NCI-H128 (cell line): ENCODE measurements around the gene SUSD4.

Source experiments
- DNase-seq: peaks from one replicate; lab custom pipeline; 2025; ENCODE audit not compliant: unreplicated experiment; lab: John Stamatoyannopoulos, UW

The SUSD4 gene

DNA sequence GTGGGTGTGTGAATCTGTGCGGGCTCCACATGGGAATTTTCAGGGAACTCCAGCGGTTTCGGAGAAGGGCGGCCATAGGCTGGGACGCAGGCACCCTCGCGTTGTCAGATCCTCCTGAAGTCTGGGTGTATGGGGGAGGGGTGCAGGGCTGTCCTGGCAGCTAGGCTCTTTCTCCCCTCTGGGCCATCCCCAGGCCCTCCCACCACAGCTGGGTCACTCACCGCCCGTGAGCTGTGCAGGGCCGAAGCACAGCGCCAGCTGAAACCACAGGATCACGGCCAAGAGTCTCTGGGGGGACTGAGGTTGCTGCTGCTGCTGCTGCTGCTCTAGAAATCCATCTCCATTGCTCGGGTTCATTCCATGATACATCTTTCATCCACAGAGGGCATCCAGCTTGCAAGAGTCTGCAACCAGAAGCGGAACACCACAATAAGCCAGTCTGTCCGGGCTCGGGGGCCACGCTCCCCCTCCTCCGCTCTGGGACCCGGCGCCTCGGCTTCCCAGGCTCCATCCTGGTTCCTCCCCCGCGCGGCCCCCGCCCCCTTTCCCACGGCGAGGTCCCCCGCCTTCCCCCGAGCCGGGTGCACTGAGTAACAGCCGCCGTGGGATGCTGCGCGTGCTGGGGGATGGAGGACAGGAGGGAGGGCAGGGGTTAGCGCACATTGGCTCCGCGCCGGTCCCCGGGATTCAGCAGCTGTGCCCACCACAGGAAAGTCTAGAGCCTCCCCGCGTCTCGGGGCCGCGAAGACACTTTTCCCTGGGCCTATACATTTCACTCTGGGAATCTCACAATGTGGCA lies 720 bp downstream of the SUSD4 start:
- DNase-seq: no peak

DNA sequence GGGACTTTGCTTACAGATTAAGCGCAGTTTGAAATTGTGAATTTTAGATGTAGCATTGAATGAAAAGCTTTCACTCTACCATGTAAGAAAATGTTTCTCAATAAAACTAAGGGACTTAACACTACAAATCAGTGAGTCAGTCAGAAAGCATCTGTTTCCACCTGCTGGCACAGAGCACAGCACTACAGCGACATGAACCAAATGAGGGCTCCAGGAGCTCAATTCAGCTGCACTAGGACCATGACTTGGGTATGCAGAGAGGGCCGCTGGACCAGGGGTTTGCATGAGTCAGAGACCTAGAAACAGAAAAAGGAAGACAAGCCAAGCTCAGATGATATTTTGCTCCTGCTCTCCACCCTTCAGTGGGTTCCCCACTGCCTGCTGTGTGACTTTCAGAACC lies 5.2 kb downstream of the SUSD4 start:
- DNase-seq: no peak

DNA sequence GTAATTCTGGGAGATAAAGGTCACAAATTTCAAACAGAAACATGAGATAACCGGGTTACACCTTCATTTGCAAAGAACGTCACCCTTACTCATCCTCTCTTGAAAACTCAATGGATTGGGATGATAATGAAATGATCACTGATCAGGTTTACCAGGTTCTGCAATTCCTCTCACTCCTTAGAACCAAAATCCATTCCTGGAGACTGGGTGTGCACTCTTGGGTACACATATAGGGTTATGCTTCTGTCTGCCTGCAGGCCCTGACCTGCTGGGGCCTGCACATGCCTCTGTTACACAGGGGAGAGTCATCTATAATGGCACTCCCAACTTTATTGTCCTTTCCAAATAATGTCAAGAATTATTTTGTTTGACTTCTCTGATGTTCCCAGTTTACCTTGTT lies 8.3 kb downstream of the SUSD4 start:
- DNase-seq: no peak

DNA sequence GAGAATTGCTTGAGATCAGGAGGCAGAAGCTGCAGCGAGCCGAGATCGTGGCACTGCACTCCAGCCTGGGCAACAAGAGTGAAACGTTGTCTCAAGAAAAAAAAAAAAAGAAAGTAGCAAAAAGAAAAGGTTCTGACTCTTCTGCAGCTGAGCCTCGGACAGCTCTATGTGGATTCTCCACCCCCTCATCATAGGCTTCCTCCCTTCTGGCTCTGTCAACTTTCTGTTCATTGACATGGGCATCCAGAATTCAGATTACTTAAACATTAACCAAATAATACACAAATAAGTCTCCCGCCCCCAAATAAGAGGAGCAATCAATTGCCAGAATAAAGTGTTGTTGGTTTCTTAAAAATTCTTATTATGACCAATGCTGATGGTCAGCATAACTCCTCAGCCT lies 10.0 kb downstream of the SUSD4 start:
- DNase-seq: no peak

DNA sequence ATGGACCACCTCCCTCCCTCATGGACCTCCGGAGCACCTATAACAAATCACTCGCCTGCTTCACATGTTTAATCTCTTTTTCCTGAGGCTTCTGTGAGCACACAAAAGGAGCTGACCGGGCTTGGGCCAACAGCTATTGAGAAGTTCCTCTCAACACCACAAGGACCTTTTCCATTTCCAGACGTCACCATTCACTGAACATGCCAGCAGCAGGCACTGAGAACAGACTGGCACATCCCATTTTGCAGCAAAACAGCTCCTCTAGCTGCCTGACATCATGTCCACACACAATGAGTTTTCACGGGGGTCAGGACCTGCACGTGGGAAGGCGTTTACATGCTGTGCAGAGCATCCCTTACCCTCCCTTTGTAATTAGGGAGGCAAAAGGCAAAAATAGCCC lies 11.0 kb downstream of the SUSD4 start:
- DNase-seq: no peak

DNA sequence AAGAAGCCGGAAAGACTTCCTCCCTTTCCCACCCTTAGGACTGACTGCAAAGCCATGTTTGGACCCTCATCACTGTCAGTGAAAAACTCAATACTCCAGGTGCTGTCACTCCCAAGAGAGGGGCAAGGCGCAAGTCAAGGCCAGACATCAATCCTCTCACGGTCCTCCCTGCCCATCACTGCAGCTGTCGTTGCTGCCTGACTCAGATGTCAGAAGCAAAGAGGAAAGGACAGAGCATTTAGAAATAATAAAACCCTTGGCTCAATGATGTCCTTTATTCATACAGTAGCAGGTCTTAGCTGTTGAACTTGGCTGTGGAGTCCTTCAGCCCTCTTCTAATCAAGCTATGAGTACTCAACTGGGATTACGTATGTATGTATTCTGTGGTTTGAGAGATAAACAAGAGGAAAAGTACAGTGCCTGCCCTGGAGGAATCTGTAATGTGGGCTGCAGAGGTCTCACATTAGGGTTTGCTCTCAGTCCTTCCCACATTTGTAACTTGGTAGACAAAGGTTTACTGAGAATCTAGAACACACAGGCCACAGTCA lies 13.5 kb downstream of the SUSD4 start:
- no peak for DNase-seq

DNA sequence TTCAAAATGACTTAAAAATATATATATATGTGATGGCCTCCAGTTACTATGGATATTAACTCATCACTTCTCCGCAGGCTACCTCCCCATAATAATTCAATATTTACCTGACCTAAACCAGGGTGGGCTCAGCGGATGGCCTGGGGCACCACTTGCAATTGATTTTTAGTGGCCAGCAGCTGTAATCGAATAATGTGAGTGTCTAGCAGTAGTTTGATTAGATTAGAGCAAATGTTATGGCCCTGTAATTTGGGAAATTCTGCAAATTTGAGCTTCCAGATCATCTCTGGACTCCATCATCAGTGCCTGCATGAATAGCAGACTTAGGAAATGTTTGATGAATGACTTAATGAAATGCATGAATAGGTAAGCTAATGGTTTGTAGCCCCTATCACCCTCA lies 14.7 kb downstream of the SUSD4 start:
- DNase-seq: no peak

DNA sequence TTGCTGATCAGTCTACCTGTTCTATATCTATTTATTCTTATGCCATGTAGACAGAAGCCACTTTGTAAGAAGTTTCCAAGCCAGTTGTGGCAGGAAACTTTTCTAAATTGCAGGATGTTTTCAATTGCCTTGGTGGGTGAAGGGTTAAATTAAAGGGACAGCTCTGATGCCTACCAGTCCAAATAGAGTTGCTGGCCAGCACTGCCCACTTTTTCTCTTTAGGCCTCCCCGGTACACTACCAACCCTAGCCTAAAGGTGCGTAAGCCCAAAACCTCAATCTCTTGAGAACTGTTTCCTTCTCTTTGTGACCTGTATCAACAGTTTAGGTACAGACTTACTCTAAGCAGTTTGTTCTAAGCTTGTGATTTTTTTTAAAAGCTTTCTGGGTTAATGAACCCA lies 15.5 kb downstream of the SUSD4 start:
- no peak for DNase-seq

DNA sequence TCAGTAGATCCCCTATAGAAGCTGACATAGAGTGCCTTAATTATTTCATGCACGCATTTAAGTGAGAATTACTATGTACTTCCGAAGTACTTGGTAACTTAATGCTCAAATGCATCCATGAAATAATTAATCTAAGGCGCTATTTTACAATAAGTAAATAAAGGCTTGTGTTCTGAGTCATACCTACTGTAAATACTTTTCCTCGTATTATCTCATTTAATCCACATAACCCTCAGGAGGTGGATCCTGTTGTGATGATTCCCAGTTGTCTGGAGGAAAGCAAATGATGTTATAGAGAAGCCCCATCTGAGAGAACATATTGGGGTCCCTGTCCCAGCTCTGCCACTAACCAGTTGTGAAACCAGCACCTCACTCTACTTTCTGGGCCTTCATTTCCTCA lies 16.4 kb downstream of the SUSD4 start:
- no peak for DNase-seq

DNA sequence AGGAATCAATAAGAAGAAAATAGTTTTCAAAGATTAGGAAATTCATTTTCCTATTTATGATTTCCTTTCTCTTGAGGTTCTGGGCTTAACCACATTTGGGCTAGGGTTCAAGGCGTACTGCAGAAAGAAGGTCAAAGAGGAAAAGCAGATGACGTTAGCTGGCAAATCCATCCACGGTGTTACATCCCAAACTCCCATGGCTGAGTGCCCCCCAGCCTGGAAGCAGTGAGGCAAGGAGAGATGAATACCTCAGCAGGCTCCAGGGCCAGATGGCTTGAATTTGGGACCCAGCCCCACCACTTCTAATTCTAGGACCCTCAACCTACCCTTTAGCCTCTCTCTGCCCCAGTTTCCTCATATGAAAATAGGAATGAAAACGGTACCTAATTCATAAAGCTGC lies 17.7 kb downstream of the SUSD4 start:
- no peak for DNase-seq

DNA sequence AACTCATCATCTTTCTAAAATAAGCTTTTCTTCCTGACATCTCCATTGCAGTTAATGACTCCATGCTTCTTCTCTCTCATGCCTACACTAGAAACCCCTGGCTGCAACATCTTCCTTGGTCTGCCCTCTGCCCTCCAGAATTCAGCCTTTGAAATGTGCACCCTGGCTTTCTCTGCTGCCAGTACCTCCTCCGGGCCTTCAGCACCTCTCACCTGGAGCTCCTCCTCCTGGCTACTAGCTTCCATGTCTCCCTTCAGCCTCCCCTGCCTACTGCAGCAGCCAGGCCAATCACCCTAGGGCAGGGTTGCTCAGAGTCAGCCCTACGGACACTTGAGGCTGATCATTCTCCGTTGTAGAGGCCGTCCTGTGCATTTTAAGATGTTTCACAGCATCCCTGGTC lies 18.3 kb downstream of the SUSD4 start:
- no peak for DNase-seq

DNA sequence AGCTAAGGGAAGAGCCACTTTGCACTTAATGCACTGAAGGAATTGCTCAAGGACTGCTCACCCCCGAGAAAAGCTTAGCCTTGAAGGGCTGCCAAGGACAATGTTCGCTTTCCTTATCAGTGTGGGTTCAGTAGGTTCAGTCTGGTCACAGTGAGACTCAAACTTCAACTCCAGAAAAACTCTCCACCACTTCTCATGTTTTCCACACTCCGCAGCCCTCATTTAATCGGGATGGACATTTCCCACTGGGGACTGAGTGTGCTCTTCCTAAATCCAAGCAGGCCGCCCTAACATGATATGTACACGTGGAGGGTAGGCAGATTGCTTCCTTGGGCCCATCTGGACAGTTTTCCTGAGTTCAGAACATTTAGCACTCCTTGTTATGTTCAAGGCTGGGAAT lies 19.5 kb downstream of the SUSD4 start:
- no peak for DNase-seq

DNA sequence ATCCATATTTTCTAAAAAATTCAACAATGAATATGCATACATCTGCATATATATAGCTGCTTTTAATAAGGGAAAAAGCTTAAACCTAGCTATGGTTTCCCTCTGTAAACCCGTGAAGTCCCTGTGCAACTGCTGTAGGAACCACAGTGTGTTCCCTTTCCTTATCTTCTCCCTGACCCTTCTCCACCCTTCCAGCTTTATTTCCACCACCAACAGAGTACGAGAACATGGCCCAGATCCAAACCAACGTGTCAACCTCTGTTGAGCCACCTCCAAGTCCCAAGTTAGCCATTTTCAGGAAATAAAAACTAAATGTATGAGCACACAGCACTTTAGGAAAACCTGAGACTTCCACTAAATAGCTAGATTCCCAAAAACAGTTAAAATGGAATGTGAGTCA lies 20.3 kb downstream of the SUSD4 start:
- no peak for DNase-seq

DNA sequence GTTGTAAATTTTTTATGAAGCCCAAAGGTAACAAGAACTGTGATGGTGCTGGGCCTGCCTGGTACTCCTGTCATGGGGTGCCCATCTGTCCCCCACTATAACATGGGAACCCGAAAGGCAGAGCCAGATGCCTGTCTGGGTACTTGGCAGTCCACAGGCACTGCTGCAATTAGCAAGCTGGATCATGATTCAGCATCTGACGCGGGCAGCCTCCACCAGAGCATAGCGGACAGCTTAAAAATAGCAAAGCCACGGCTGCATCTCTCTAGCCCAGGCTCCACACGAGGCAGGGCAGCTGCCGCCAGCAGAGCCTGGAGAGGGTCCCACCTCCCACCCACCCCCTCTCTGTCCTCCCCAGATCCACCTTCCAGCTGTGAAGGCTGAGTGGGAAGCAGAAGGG lies 22.9 kb downstream of the SUSD4 start:
- DNase-seq: no peak

DNA sequence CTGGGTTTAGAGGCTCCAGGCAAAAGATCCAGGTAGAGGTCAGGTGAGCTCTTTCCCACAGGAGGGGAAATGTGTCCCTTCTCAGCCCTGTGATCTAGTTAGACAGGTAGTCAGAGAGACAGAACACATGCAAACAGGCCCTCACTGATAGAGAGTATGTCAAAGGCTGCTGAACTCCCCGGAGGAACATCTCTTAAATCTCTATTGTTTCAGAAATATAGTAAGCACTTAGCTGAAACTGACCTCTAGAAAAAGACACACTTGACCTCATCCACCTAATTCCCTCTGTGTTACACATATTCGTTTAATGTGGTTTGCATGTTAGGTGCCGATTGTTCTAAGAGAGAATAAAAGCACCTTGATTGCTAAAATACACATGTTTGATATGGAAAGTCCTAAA lies 23.3 kb downstream of the SUSD4 start:
- DNase-seq: no peak

DNA sequence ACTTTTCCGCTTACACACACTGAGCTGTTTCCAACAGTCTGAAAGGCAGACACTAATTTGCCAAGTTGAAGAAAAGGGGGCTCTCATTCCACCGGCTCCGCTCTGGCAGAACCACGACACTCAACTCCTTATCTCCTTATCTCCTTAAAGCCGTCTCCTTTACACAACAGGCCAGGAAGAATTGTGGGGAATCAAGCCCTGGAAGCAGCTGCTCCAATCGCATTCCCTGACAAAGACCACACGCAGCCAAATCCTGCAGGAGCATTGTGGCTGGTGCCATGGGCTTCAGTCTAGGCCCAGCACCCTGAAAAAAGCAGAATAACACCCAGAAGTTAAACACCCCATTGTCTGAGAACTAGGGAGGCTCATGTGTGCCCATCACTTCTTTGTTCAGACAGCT lies 24.1 kb downstream of the SUSD4 start:
- no peak for DNase-seq

DNA sequence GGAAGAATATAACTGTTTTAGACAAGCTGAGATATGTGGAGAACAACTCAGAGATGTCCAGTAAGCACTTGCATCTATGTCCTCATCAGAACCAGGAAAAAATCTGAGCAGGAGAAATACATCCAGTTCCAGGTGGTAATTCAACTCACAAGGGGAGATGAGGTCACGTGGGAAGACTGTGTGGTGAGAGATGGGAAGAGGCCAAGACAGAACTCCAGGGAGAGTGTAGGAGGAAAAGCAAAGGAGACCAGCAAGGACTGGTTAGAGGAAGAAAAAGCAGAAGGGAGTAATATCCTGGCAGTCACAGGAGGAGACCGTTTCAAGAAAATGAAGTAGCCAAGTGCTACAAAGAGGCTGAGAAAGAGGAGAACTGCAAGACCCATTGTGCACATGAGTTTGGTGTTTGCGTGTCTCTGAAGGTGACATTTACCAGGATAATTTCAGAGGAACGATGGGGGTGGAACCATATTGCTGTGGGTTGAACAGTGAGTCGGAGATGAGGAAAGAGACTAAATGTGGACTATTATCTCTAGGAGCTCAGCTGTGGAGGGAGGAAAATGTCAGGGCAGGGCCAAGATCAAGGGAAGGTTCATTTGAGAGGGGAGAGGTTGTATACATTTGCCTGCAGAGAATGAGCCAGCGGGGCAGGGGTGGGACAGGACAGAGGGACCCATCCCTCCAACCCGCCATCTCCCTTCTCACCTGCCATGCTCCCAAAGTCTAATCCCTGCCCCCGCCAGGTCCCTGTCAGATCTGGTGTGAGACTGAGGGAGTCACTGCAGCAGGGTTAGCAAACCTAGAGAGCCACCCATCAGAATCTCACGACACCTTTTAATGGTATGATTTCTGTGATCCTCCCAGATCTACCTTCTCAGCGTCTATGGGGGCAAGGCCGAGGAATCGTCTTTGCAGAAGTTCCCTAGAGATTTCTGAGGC lies 24.9 kb downstream of the SUSD4 start:
- DNase-seq: no peak

DNA sequence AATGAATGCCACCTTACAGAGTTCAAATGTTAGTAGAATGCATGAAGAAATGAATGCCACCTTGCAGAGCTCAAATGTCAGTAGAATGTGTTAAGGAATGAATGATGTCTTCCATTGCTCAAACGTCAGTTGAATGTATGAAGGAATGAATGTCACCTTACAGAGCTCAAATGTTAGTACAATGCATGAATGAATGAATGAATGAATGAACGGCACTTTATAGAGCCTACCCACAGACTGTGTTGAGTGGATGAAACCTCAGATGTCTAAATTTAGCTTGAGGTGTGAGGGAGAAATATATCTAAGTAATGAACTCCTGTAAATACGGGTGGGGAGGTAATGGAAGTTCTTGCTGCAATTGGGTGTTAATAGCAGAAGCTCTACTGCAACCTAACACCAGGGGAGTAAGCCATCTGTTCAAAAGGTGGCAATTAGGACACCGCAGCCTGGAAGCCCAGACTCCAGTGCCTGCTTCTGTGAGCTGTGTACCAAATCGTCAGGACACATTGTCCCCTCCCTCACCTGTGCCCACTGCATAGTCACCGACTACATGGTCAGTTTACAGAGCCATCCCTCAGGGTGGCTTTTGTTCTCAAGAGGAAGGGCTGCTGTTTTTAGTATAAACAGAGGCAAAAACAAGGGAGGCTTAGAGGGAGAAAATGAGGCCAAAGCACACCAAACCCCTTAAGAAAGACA lies 26.7 kb downstream of the SUSD4 start:
- no peak for DNase-seq

DNA sequence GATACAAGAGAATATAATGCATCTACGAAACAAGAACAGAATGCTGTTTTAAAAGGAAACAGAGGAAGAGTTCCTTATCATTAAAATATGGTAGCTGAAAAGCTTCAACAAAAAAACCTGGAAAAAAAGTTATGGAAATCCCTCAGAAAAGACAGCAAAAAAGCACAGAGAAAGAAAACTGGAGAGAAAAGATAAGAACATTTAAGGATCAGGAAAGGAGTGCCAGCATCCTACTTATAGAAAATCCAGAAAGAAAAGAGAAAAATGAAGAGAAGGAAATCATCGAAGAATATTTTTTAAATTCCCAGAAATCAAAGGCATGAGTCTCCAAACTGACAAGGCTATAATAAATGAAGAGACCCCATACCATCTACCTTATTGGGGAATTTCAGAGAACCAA lies 29.8 kb downstream of the SUSD4 start:
- DNase-seq: no peak

DNA sequence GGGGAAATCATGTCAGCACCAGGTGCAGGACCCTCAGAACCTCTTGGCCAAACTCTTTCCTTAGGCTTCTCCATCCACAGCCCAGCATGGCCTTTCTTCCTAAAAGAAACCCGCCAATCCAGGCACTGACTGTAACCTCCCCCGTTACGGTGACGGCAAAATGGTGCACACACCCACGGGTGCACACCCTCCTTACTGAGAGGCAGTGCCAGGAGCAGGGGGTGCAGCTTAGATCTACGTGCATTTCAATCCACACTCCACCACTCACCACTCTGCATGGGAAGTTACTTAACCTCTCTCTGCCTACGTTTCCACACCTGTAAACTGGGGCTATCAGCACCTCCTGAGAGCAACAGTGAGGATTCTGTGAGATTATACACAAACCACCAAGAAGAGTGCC lies 31.0 kb downstream of the SUSD4 start:
- DNase-seq: no peak

DNA sequence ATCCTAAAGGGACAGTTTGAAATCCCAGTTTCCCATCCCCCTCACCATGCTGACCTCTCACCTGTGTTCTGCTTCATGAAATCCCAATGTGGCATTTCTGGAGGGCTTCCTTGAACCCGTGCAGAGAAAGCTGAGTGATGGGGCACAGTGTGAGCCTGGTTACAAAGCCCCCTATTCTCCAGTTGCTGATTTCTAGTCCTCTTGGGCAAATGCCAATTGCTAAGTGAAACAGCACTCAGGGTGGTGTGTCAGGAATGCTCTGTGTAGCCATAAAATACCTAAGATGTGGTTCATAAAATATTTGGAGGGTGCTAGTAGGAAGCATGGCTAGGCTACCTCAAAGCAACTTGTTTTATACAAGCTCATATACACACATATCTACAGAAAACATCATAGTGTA lies 32.0 kb downstream of the SUSD4 start:
- no peak for DNase-seq

DNA sequence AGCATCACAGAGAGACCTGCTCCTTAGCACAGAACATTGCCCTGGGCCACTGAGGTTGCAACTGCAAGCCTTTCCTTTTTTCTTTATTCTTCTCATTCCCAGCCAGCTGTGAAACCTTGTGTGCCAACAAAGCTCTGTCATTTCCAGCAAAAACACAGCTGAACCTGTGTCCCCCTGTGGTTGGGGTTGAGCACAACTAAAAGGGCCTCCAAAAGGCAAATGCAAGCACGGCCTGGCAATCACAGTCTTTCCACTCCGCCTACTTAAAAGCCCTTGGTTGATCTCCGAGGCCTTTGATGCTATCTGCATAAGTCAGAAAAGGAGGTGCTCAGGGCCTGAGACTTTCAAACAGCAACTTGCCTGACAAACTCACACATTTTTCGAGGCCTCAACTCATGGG lies 32.7 kb downstream of the SUSD4 start:
- no peak for DNase-seq
